GM18505 (cell line): ENCODE data around the gene CACNA2D1.

Experiments used
- ATAC-seq: cut with Tn5 transposase; IDR thresholded peaks from one replicate; pipeline ENCODE4 v1.9.1; 2021; ENCODE audit not compliant: unreplicated experiment
- POLR2A ChIP-seq: IDR thresholded peaks from 4 replicates; pipeline ENCODE4 v1.6.1; 2011; ENCODE audit warnings: borderline replicate concordance; ENCODE audit not compliant: insufficient read depth, insufficient read length; ENCODE audit errors: extremely low read depth

CACNA2D1 gene

GRCh38 chr7:81925530-81925929, 518.0 kb downstream of the CACNA2D1 start:
- ATAC-seq, result peak; percentile 90
- no peak for TF ChIP-seq POLR2A

- no peak for TF ChIP-seq POLR2A
- no peak for ATAC-seq
Measured at GRCh38 chr7:81924494-81924893, 519.1 kb downstream of the CACNA2D1 start.

- no peak for TF ChIP-seq POLR2A
- no peak for ATAC-seq
Measured at GRCh38 chr7:81919494-81919893, 524.1 kb downstream of the CACNA2D1 start.

GRCh38 chr7:81908220-81908619, 535.4 kb downstream of the CACNA2D1 start:
- no peak for TF ChIP-seq POLR2A
- ATAC-seq, result no peak

- TF ChIP-seq POLR2A, result no peak
- ATAC-seq, result no peak
Measured at GRCh38 chr7:81903115-81903514, 540.5 kb downstream of the CACNA2D1 start.

- ATAC-seq, result no peak
- TF ChIP-seq POLR2A, result no peak
Measured at GRCh38 chr7:81902536-81902935, 541.0 kb downstream of the CACNA2D1 start.
